SKM-1 treated with dmso at 0.1 percent for 144 hours (cell line): ENCODE measurements around the gene RNU4-1.

Source experiments
- DNase-seq: peaks from one replicate; lab custom pipeline; 2025; ENCODE audit not compliant: unreplicated experiment; lab: John Stamatoyannopoulos, UW

Gene RNU4-1

GRCh38 chr12:120290609-120291305 lies 2.3 kb downstream of the RNU4-1 start:
- DNase-seq: no peak

GRCh38 chr12:120287491-120287890 lies 5.5 kb downstream of the RNU4-1 start:
- no peak for DNase-seq

GRCh38 chr12:120286768-120287490 lies 6.1 kb downstream of the RNU4-1 start:
- DNase-seq: no peak

GRCh38 chr12:120284381-120284780 lies 8.7 kb downstream of the RNU4-1 start:
- DNase-seq: no peak

GRCh38 chr12:120283318-120283717 lies 9.7 kb downstream of the RNU4-1 start:
- no peak for DNase-seq

- DNase-seq: no peak
Observed at GRCh38 chr12:120278137-120279069, 14.6 kb downstream of the RNU4-1 start.

GRCh38 chr12:120276734-120277133 lies 16.3 kb downstream of the RNU4-1 start:
- no peak for DNase-seq

- no peak for DNase-seq
Observed at GRCh38 chr12:120267736-120268135, 25.3 kb downstream of the RNU4-1 start.

GRCh38 chr12:120266180-120266870 lies 26.7 kb downstream of the RNU4-1 start:
- DNase-seq: no peak

- DNase-seq: no peak
Observed at GRCh38 chr12:120265473-120266179, 27.4 kb downstream of the RNU4-1 start, which contains the start of gene PXN. Gene PXN, minus strand, starts transcription at chr12:120265730. Its CDS starts 101 bp downstream, at chr12:120265629.

GRCh38 chr12:120264904-120265472 lies 28.0 kb downstream of the RNU4-1 start:
- no peak for DNase-seq

- no peak for DNase-seq
Observed at GRCh38 chr12:120264086-120264903, 28.7 kb downstream of the RNU4-1 start.

- DNase-seq: no peak
Observed at GRCh38 chr12:120263748-120264085, 29.3 kb downstream of the RNU4-1 start.

- no peak for DNase-seq
Observed at GRCh38 chr12:120262852-120263747, 29.9 kb downstream of the RNU4-1 start.

GRCh38 chr12:120261951-120262851 lies 30.8 kb downstream of the RNU4-1 start:
- DNase-seq: no peak

- no peak for DNase-seq
Observed at GRCh38 chr12:120260607-120261006, 32.4 kb downstream of the RNU4-1 start.
